ENCODE data around the gene NSMF.

Gene NSMF

GRCh38 chr9:137430723-137431415 is 28.3 kb downstream of the NSMF start:
- DNase-seq (ENCODE audit: low read depth in 2 of 2) = no peak

- DNase-seq (ENCODE audit: low read depth in 2 of 2) = no peak
Observed at GRCh38 chr9:137429974-137430722, 29.0 kb downstream of the NSMF start.

- no peak for DNase-seq (ENCODE audit: low read depth in 2 of 2)
Observed at GRCh38 chr9:137429546-137429890, 29.6 kb downstream of the NSMF start.

GRCh38 chr9:137428841-137429545 is 30.1 kb downstream of the NSMF start:
- DNase-seq (ENCODE audit: low read depth in 2 of 2) = no peak

GRCh38 chr9:137428311-137428630 is 30.9 kb downstream of the NSMF start:
- DNase-seq (ENCODE audit: low read depth in 2 of 2) = no peak

GRCh38 chr9:137427454-137428310 is 31.5 kb downstream of the NSMF start:
- no peak for DNase-seq (ENCODE audit: low read depth in 2 of 2)

GRCh38 chr9:137426018-137426681 is 33.0 kb downstream of the NSMF start:
- DNase-seq (ENCODE audit: low read depth in 2 of 2) = no peak

- no peak for DNase-seq (ENCODE audit: low read depth in 2 of 2)
Observed at GRCh38 chr9:137423514-137424291, 35.4 kb downstream of the NSMF start.

- peak; percentile 91 to 95 for DNase-seq (ENCODE audit: low read depth in 2 of 2)
Observed at GRCh38 chr9:137422604-137423513, 36.3 kb downstream of the NSMF start, which contains the start of the genes EXD3 and NOXA1. TSS of gene EXD3 (minus strand) at chr9:137423162. CDS start at chr9:137395357, 27,805 bp downstream. TSS of gene NOXA1 (plus strand) at chr9:137423393. CDS start at chr9:137423530, 137 bp downstream.

GRCh38 chr9:137421838-137422603 is 37.1 kb downstream of the NSMF start:
- no peak for DNase-seq (ENCODE audit: low read depth in 2 of 2)

GRCh38 chr9:137417161-137418021 is 41.7 kb downstream of the NSMF start:
- no peak for DNase-seq (ENCODE audit: low read depth in 2 of 2)

- DNase-seq (ENCODE audit: low read depth in 2 of 2) = no peak
Observed at GRCh38 chr9:137416563-137417151, 42.5 kb downstream of the NSMF start.

GRCh38 chr9:137416006-137416562 is 43.0 kb downstream of the NSMF start:
- no peak for DNase-seq (ENCODE audit: low read depth in 2 of 2)

GRCh38 chr9:137415451-137415850 is 43.7 kb downstream of the NSMF start:
- DNase-seq (ENCODE audit: low read depth in 2 of 2) = no peak

GRCh38 chr9:137412431-137412830 is 46.7 kb downstream of the NSMF start:
- DNase-seq (ENCODE audit: low read depth in 2 of 2) = no peak

GRCh38 chr9:137411645-137412380 is 47.3 kb downstream of the NSMF start:
- peak; percentile 39 to 51 for DNase-seq (ENCODE audit: low read depth in 2 of 2)

Measured in stimulated activated CD8-positive, alpha-beta memory T cell treated with anti-CD3 and anti-CD28 coated beads, Interleukin-2, amount 100 ng/mL, for 48 hours (primary cell).